VCaP (cell line): ENCODE results near the gene PHACTR3.

Experiments
- H3K27ac ChIP-seq: fragments of 450-650 bp; 2 replicates; pipeline ENCODE4 v1.5.1; 2017
- CTCF ChIP-seq: fragments of 450-650 bp; conservative IDR thresholded peaks from 2 replicates; pipeline ENCODE4 v1.5.1; 2017; ENCODE audit warnings: mild to moderate bottlenecking, moderate library complexity

PHACTR3 gene

GRCh38 chr20:59738851-59739250 lies 134.5 kb downstream of the PHACTR3 start:
- no peak overlapping the region for H3K27ac ChIP-seq
- TF ChIP-seq CTCF = no peak

GRCh38 chr20:59740621-59741020 lies 136.3 kb downstream of the PHACTR3 start:
- no peak overlapping the region for H3K27ac ChIP-seq
- TF ChIP-seq CTCF = no peak

GRCh38 chr20:59741073-59741472 lies 136.7 kb downstream of the PHACTR3 start:
- no peak for TF ChIP-seq CTCF
- H3K27ac ChIP-seq = no peak overlapping the region

GRCh38 chr20:59742351-59743095 lies 138.2 kb downstream of the PHACTR3 start:
- no peak for TF ChIP-seq CTCF

GRCh38 chr20:59743308-59743707 lies 139.0 kb downstream of the PHACTR3 start:
- TF ChIP-seq CTCF = no peak
- H3K27ac ChIP-seq = no peak overlapping the region

More at GRCh38 chr20:59742351-59743095, 138.2 kb downstream of the PHACTR3 start:
- no peak overlapping the region for H3K27ac ChIP-seq

- no peak overlapping the region for H3K27ac ChIP-seq
- TF ChIP-seq CTCF = no peak; the same call in 1 of the 2 replicates
Observed at GRCh38 chr20:59743767-59744485, 139.6 kb downstream of the PHACTR3 start.

GRCh38 chr20:59744756-59745155 lies 140.4 kb downstream of the PHACTR3 start:
- no peak overlapping the region for H3K27ac ChIP-seq
- TF ChIP-seq CTCF = no peak
